HCT116 (cell line): ENCODE data around the gene TEX261. TPM values are rescaled to one million over a fixed set of nuclear protein-coding genes. Genes with fewer than 3 reads are reported as not detected.

Experiments
- ATAC-seq: fragments of 200-7000 bp; cut with Tn5 transposase; 2 replicates; pipeline ENCODE4 v1.9.1; 2020; ENCODE audit warnings: mild to moderate bottlenecking, moderate library complexity
- BruUV-seq: library from RNA; stranded (reverse); fragments of 400-500 nt; replicated peaks from 2 replicates; lab custom pipeline; 2021; lab: Mats Ljungman, UMichigan
- CTCF ChIA-PET: fragments of 300-600 bp; sonication (Branson Sonifier 250); formaldehyde crosslinking; loops from one replicate; lab custom pipeline; 2021; ENCODE audit warnings: antibody characterized with exemption; lab: Charles Lee
- POLR2A ChIA-PET: fragments of 300-600, 350-600 bp; sonication (Branson Sonifier 250); formaldehyde crosslinking; loops from one replicate; lab custom pipeline; 2021; ENCODE audit warnings: antibody characterized with exemption; lab: Charles Lee
- RAD21 ChIA-PET, 2 experiments: fragments of 300-600 bp; sonication (Branson Sonifier 250); formaldehyde crosslinking; loops; one replicate each; lab custom pipeline; 2023; ENCODE audit warnings: low total read pairs in 2 of 2; ENCODE audit not compliant: uncharacterized antibody in 2 of 2, unreplicated experiment in 2 of 2, low non-redundant PET in 1 of 2; lab: Charles Lee
- DNase-seq: peaks from one replicate; pipeline ENCODE4 v3.0.0-alpha.2; 2010; ENCODE audit warnings: low read depth, low spot score
- H2AFZ ChIP-seq: fragments of 200-600 bp; shearing (Covaris generic), sonication (generic); 2 replicates; pipeline ENCODE4 v1.6.1; 2017; ENCODE audit warnings: low read depth, mixed run types, mixed read lengths, antibody characterized with exemption, low read length; ENCODE audit not compliant: poor library complexity, severe bottlenecking
- H3K27ac ChIP-seq: 2 replicates; pipeline ENCODE4 v1.5.1; 2012; ENCODE audit warnings: low read depth, low read length
- H3K27me3 ChIP-seq: fragments of 200-600 bp; sonication (generic); 2 replicates; pipeline ENCODE4 v1.6.1; 2016; ENCODE audit warnings: mixed run types, low read length, mixed read lengths; ENCODE audit not compliant: insufficient read depth
- H3K36me3 ChIP-seq, 2 experiments: fragments of 200-500 bp in 1 of 2; fragments of 200-600 bp in 1 of 2; sonication (Bioruptor generic) in 1 of 2; sonication (generic) in 1 of 2; 2 replicates each; pipeline versions ENCODE4 v1.5.1 to v1.6.1; 2014 to 2016; ENCODE audit warnings: low read length in 2 of 2, inconsistent platforms in 1 of 2, mixed read lengths in 1 of 2, mixed run types in 1 of 2; ENCODE audit not compliant: insufficient read depth in 2 of 2, control insufficient read depth in 1 of 2
- H3K4me1 ChIP-seq, 2 experiments: fragments of 200-600 bp in 1 of 2; sonication (generic) in 1 of 2; 2 replicates each; pipeline versions ENCODE4 v1.5.1 to v1.6.1; 2012 to 2017; ENCODE audit warnings: low read length in 2 of 2, inconsistent platforms in 1 of 2, mild to moderate bottlenecking in 1 of 2, mixed read lengths in 1 of 2, mixed run types in 1 of 2, moderate library complexity in 1 of 2; ENCODE audit not compliant: insufficient read depth in 2 of 2, control insufficient read depth in 1 of 2
- H3K4me2 ChIP-seq: fragments of 200-600 bp; sonication (generic); 2 replicates; pipeline ENCODE4 v1.6.1; 2017; ENCODE audit warnings: mixed run types, low read length, mixed read lengths
- H3K4me3 ChIP-seq, 2 experiments: fragments of 200-600 bp in 1 of 2; sonication (generic) in 1 of 2; replicated peaks in 1 of 2; 2 replicates each; pipeline ENCODE4 v1.5.1; 2011 to 2016; ENCODE audit warnings: low read length in 2 of 2, control low read depth in 1 of 2, low read depth in 1 of 2, mild to moderate bottlenecking in 1 of 2, mixed read lengths in 1 of 2, mixed run types in 1 of 2
- H3K79me2 ChIP-seq: fragments of 200-600 bp; sonication (generic); 2 replicates; pipeline ENCODE4 v1.6.1; 2017; ENCODE audit warnings: mild to moderate bottlenecking, mixed run types, low read length, moderate library complexity, mixed read lengths; ENCODE audit not compliant: insufficient read depth
- H3K9ac ChIP-seq: fragments of 200-600 bp; sonication (generic); 2 replicates; pipeline ENCODE4 v1.6.1; 2016; ENCODE audit warnings: low read length, mixed read lengths
- H3K9me2 ChIP-seq: fragments of 200-600 bp; sonication (generic), shearing (Covaris generic); 2 replicates; pipeline ENCODE4 v1.6.1; 2017; ENCODE audit warnings: mixed run types, mild to moderate bottlenecking, moderate library complexity; ENCODE audit not compliant: insufficient read depth
- H3K9me3 ChIP-seq, 2 experiments: fragments of 200-500 bp in 1 of 2; fragments of 200-600 bp in 1 of 2; sonication (Bioruptor generic) in 1 of 2; sonication (generic) in 1 of 2; 2 replicates each; pipeline ENCODE4 v1.6.1; 2014 to 2017; ENCODE audit warnings: low read length in 2 of 2, mixed read lengths in 2 of 2, inconsistent platforms in 1 of 2, low read depth in 1 of 2, mild to moderate bottlenecking in 1 of 2, mixed run types in 1 of 2, moderate library complexity in 1 of 2; ENCODE audit not compliant: control insufficient read depth in 1 of 2, insufficient read depth in 1 of 2
- H4K20me1 ChIP-seq: fragments of 200-600 bp; sonication (generic), shearing (Covaris generic); 2 replicates; pipeline ENCODE4 v1.6.1; 2017; ENCODE audit warnings: mixed run types, mild to moderate bottlenecking, moderate library complexity; ENCODE audit not compliant: insufficient read depth
- CBX3 ChIP-seq: IDR thresholded peaks from 2 replicates; pipeline ENCODE4 v1.6.1; 2012; ENCODE audit warnings: low read depth
- ELF1 ChIP-seq: IDR thresholded peaks from 2 replicates; pipeline ENCODE4 v1.6.1; 2012; ENCODE audit warnings: low read depth, borderline replicate concordance
- EZH2 ChIP-seq: fragments of 200-600 bp; sonication (generic); IDR thresholded peaks from 2 replicates; pipeline ENCODE4 v1.6.1; 2017; ENCODE audit warnings: antibody characterized with exemption, mixed run types
- EZH2phosphoT487 ChIP-seq: fragments of 200-600 bp; IDR thresholded peaks from 2 replicates; pipeline ENCODE4 v1.6.1; 2018; ENCODE audit warnings: antibody characterized with exemption, borderline replicate concordance
- MAX ChIP-seq: IDR thresholded peaks from 2 replicates; pipeline ENCODE4 v1.6.1; 2012
- SIN3A ChIP-seq: IDR thresholded peaks from 2 replicates; pipeline ENCODE4 v1.6.1; 2012; ENCODE audit warnings: low read depth
- SP1 ChIP-seq: IDR thresholded peaks from 2 replicates; pipeline ENCODE4 v1.6.1; 2012; ENCODE audit warnings: low read depth
- SRF ChIP-seq: IDR thresholded peaks from 2 replicates; pipeline ENCODE4 v1.6.1; 2012; ENCODE audit warnings: low read depth
- YY1 ChIP-seq: IDR thresholded peaks from 2 replicates; pipeline ENCODE4 v1.6.1; 2011; ENCODE audit warnings: low read length, low read depth, moderate library complexity, mild to moderate bottlenecking; ENCODE audit not compliant: insufficient replicate concordance; ENCODE audit errors: extremely low read depth
- ZNF274 ChIP-seq: fragments of 200-500 bp; sonication (Bioruptor generic); IDR thresholded peaks from 2 replicates; pipeline ENCODE4 v1.6.1; 2014; ENCODE audit warnings: mild to moderate bottlenecking, low read depth, low read length, inconsistent platforms
- intact Hi-C: fragments of 100-400 bp; cut with micrococcal nuclease; formaldehyde crosslinking; loops from 2 replicates; pipeline ENCODE4 v1.10.0; 2022
- total RNA-seq: library from RNA; stranded (reverse); gene quantifications from one replicate; pipeline ENCODE4 v1.2.1, GENCODE V29; 2021; ENCODE audit not compliant: unreplicated experiment
- TF ChIP-seq, protein P1 (sequence below): IDR thresholded peaks from 2 replicates; pipeline ENCODE4 v1.6.1; 2011; ENCODE audit warnings: mild to moderate bottlenecking, low read length, moderate library complexity; ENCODE audit not compliant: insufficient replicate concordance; ENCODE audit errors: extremely low read depth

TEX261 gene
- total RNA-seq, 1 experiment from 2014 or later, result 37.9 TPM

GRCh38 chr2:70988151-70988550 lies 6.5 kb downstream of the TEX261 start:
- Histone ChIP-seq H2AFZ (no peak overlapping the region), H3K4me2 (no peak overlapping the region), H3K4me1 (peaks cover 5 to 13% of the 10 kb centered on the region in 2 experiments; a peak in 2 of 4 replicates), H3K27me3 (no peaks in the 10 kb centered on the region), H3K9me2 (no peaks in the 10 kb centered on the region), H3K79me2 (peaks cover 10% of the 10 kb centered on the region), H3K9me3 (no peaks in the 10 kb centered on the region), H4K20me1 (no peaks in the 10 kb centered on the region), H3K4me3 (no peak overlapping the region), H3K36me3 (peaks cover 23 to 31% of the 10 kb centered on the region in 2 experiments; a peak in 3 of 4 replicates), H3K27ac (no peak overlapping the region), H3K9ac (no peak overlapping the region)
- no TSS peak for BruUV-seq
- no peak for ATAC-seq
- ChIA-PET CTCF (no interaction called here), RAD21 (no interaction called here), POLR2A (no interaction called here)
- no peak for DNase-seq
- intact Hi-C loops, result no loop called here
- TF ChIP-seq SRF, result no peak
- no peak for TF ChIP-seq EZH2
- TF ChIP-seq ELF1, result no peak
- TF ChIP-seq SP1, result no peak
- no peak for TF ChIP-seq EZH2phosphoT487
- TF ChIP-seq MAX, result no peak
- no peak for TF ChIP-seq ZNF274
- TF ChIP-seq SIN3A, result no peak
- TF ChIP-seq CBX3, result no peak
- TF ChIP-seq YY1, result no peak
- TF ChIP-seq, protein P1, sequence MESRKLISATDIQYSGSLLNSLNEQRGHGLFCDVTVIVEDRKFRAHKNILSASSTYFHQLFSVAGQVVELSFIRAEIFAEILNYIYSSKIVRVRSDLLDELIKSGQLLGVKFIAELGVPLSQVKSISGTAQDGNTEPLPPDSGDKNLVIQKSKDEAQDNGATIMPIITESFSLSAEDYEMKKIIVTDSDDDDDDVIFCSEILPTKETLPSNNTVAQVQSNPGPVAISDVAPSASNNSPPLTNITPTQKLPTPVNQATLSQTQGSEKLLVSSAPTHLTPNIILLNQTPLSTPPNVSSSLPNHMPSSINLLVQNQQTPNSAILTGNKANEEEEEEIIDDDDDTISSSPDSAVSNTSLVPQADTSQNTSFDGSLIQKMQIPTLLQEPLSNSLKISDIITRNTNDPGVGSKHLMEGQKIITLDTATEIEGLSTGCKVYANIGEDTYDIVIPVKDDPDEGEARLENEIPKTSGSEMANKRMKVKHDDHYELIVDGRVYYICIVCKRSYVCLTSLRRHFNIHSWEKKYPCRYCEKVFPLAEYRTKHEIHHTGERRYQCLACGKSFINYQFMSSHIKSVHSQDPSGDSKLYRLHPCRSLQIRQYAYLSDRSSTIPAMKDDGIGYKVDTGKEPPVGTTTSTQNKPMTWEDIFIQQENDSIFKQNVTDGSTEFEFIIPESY, result no peak
